DMS53 treated with DMSO at 0.1 percent for 48 hours (cell line): ENCODE measurements around the gene ARMC5.
"Not testable (repeated sequence)": the region's sequence is repeated elsewhere in the genome, so short reads cannot be mapped to it uniquely, and the experiment has no call there.

Experiments used
- DNase-seq: peaks from one replicate; lab custom pipeline; 2025; ENCODE audit not compliant: unreplicated experiment; lab: John Stamatoyannopoulos, UW

ARMC5 gene

DNA sequence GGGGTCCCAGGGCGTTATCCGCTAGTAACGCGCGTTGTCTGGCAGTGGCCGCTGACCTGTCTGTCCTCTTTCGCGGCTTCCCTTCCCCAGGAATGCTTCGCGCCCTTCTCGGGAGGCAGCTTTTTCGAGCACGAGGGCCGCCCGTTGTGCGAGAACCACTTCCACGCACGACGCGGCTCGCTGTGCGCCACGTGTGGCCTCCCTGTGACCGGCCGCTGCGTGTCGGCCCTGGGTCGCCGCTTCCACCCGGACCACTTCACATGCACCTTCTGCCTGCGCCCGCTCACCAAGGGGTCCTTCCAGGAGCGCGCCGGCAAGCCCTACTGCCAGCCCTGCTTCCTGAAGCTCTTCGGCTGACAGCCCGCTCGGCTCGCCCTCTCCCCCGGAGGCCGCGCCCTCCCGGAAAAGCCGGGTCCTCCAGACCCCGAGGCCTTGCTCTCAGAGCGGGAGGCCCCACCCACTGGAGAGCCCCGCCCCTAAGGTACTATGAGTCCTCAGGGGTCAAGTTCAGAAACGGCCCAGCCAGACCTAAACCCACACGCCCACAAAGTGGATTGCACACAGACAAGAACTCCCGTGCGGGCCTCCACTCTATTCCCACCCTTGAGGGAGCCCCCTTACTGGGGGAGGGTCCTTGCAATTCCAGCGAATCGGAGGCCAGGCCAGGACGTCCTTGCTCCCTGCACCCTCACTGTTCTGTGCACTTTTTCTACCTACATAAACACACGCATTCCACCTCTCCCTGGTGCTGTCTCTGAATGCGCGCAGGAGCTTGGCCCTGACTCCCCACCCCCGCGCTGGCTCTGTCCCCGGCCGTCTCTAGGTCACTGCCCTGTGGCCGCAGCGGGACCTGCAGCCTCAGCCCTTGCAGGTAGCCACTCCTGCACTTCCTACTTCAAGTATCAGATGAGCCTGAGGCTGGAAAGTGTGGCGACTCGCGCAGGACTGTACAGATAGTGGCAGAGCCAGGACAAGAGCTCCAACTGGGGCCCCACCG, 18.2 kb downstream of the ARMC5 start:
- peak; percentile 54 for DNase-seq

DNA sequence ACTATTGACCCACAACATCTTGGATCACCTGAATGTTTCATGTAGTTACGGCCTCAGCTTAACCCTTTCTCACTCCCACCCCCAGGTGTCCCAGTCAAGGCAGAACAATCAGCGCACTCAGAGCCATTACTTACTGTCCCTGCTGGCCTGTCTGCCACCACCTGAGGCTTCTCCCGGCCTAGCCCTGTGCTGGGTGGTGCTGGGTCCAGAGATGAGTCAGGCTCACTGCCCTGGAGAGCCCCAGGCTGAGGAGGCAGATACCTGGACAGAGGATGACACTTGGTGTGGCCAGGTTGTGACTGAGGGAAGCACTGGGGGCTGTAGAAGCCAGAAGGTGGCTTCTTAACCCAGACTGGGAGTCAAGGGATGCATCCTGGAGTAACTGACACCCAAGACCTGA, 19.7 kb downstream of the ARMC5 start:
- DNase-seq = no peak

DNA sequence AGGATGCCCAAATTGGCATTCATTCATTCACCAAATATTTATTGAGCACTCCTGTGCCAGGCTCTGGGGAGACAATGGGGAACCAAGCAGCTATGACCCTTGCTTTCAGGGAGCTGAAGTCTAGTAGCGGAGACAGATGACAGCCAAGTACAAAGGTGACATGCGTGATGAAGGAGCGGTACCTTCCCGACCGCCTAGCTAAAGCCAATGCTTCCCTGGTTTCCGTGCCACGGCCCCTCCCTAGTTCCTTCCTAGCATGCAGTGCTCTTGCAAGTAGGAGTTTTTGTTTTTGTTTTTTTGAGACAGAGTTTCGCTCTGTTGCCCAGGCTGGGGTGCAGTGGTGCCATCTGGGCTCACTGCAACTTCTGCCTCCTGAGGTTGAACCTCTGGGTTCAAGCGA, 20.4 kb downstream of the ARMC5 start:
- no peak for DNase-seq

DNA sequence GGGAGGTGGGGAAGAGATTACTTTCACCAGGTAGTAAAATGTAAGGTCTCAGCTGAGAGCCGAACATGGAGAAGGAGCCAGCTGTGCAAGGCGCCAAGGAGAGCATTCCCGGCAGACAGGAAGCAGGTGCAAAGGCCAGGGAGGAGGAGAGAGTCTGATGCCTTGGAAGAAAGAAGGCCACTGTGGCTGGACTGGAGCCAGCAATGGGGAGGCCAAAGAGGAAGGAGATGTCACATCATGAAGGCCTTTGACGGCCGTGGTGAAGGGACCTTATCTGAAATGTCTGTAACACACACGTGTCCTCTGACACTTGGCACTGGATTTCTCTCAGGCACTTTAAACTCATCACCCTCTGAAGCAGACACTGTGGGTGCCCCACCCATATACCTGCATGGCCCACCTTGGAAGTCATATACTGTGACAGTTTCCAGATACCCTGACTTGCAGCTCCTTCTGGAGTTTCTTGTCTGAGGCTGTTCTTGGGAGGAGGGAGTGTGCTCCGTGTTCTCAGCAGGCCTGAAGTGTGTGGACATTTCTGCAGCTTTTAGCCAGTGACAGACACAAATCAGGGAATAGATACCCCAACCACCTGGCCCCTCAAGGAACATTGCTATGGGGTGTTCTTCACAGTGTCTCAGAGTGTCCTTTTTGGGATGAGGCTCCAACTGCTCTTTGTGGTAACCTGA, 21.7 kb downstream of the ARMC5 start:
- no peak for DNase-seq

DNA sequence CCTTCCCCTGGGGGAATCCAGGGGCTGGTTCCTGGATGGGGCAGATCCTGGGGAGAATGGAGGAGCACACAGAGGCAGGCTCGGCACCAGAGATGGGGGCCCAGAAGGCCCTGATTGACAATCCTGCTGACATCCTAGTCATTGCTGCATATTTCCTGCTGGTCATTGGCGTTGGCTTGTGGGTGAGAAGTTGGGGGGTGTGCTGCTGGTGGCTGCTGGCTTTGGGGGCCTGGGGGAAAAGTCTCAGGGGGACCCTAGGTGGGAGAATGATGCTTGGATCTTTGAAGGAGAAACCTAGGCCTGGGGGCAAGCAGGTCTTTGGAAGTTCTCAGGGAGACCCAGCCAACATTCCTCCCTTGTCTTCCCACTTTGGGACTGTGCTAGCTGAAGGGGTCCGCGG, 23.8 kb downstream of the ARMC5 start, which contains the start of gene SLC5A2:
Gene SLC5A2 (plus strand): TSS at position 43 of the 400 bp plus-strand sequence. CDS start 14 bp downstream, at position 57.
- no peak for DNase-seq

DNA sequence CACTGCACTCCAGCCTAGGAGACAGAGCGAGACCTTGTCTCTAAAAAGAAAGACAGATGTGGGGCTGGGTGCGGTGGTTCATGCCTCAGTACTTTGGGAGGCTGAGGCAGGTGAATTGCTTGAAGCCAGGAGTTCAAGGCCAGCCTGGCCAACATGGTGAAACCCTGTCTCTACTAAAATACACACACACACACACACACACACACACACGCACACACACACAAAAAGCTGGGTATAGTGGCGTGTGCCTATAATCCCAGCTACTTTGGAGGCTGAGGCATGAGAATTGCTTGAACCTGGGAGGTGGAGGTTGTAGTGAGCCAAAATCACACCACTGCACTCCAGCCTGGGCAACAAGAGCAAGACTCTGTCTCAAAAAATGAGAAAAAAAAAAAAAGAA, 24.7 kb downstream of the ARMC5 start:
- DNase-seq = not testable (repeated sequence)

DNA sequence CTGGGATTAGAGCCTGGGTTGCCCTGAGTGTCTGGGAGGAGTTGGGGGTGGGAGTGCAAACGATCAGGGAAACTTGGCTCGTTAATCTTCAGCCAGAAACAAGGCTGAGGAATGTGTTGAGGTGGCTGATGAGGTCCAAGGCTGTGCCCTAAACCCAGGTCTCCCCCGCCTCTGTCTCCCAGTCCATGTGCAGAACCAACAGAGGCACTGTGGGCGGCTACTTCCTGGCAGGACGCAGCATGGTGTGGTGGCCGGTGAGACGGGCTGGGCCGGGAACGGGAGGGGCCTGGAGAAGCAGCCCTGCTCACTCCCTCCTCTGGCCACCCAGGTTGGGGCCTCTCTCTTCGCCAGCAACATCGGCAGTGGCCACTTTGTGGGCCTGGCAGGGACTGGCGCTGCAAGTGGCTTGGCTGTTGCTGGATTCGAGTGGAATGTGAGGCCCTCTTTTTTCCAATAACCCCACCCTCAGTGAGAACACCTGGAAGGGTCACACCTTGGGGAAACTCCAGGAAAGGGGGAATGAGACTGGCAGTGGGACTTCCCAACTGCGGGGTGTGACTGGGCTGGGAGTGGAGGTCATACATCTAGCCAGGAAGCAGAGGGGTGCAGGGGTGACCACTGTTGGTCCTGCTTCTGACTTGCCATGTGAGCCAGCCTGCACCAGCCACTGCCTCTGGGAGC, 25.3 kb downstream of the ARMC5 start:
- no peak for DNase-seq

DNA sequence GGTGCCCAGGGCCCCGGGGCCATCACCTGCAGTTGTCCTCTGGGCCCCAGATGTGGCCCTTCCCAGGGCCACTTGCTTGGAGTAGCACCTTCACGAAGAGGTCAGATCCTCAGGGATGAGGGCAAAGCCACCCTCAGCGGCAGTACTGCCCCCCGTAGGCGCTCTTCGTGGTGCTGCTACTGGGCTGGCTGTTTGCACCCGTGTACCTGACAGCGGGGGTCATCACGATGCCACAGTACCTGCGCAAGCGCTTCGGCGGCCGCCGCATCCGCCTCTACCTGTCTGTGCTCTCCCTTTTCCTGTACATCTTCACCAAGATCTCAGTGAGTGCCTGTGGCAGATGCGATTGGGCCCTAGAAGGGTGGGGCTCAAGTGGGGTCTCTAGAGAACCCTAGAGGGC, 26.3 kb downstream of the ARMC5 start:
- no peak for DNase-seq

DNA sequence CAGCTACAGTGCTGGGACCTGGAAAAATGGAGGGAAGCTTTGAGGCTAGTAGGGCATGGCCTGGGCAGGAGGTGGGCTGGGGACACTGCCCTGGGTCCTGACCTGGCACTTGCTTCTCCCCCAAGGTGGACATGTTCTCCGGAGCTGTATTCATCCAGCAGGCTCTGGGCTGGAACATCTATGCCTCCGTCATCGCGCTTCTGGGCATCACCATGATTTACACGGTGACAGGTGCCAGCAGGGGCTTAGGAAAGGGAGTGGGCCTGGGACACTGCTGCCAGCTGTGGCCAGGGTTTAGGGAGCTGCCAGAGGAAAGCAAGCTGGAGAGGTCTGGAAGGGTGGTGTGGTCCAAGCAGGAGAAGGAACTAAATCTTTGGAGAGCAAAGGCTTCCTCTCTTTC, 26.7 kb downstream of the ARMC5 start:
- no peak for DNase-seq

DNA sequence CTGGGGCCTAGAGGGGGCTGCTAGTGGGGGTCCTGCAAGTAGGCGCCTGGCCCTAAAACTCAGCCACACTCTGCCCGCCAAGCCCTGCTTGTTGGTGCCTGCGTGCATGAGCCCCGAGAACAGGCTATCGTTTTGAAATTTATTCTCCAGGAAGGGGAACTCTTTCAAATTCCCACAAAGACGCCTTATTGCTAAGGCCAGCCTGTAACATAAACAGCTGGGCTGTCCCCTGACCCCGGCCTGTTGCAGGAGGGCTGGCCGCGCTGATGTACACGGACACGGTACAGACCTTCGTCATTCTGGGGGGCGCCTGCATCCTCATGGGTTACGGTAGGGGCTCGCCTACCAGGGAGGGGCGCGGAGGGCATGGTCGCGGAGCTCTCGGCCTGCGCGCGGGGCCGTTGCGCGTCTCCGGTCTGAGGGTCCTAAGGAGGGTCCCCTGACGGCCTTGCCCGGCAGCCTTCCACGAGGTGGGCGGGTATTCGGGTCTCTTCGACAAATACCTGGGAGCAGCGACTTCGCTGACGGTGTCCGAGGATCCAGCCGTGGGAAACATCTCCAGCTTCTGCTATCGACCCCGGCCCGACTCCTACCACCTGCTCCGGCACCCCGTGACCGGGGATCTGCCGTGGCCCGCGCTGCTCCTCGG, 27.9 kb downstream of the ARMC5 start:
- DNase-seq = no peak

DNA sequence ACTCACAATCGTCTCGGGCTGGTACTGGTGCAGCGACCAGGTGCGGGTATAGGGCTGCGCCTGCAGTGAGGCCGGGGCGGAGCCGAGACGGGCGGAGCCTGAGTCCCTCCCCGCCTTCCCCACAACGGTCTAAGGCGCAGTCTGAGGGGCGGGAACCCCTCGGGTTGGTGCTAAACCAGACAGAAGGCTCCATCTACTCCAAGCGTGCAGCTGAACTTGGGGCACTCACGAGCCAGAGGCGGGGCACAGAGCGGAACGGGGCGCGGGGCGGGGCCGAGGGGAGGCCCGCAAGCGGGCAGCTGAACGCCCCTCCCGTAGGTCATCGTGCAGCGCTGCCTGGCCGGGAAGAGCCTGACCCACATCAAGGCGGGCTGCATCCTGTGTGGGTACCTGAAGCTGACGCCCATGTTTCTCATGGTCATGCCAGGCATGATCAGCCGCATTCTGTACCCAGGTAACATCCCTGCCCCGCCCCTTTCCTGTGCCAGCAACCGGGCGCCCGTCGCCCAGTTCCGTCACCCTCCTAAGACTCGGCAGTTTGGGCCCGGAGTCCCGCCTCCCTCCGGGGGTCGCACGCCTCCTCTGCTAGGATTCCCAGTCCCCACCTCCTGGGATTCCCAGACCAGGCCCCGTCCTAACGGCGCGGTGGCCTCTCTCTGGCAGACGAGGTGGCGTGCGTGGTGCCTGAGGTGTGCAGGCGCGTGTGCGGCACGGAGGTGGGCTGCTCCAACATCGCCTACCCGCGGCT, 28.6 kb downstream of the ARMC5 start:
- DNase-seq = peak; percentile 25

DNA sequence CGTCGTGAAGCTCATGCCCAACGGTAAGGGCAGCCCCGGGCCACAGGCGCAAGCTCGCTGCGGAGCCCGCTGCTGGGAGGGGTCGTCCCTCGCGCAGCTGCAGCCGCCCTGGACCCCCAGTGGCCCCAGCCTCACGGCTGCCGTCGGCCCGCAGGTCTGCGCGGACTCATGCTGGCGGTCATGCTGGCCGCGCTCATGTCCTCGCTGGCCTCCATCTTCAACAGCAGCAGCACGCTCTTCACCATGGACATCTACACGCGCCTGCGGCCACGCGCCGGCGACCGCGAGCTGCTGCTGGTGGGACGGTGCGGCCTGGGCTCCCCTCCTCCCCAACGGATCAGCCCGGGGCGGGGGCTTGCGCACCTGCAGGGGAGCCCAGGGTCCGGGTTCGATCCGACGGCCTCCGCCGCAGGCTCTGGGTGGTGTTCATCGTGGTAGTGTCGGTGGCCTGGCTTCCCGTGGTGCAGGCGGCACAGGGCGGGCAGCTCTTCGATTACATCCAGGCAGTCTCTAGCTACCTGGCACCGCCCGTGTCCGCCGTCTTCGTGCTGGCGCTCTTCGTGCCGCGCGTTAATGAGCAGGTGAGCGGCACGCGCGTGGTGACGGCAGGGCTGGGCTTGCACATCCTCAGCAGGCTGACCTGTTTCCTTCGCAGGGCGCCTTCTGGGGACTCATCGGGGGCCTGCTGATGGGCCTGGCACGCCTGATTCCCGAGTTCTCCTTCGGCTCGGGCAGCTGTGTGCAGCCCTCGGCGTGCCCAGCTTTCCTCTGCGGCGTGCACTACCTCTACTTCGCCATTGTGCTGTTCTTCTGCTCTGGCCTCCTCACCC, 29.4 kb downstream of the ARMC5 start:
- DNase-seq = no peak

DNA sequence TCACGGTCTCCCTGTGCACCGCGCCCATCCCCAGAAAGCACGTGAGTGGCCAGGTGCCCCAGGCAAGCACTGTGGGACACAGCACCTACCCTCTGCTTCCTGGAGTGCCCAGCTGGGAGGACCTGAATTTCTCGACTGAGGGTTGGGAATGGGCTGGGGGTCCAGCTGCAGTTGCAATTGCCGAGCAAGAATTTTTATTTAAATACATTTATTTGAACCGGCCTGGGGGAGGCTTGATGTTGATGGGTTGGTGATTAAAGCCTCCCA, 29.9 kb downstream of the ARMC5 start:
- DNase-seq = no peak

DNA sequence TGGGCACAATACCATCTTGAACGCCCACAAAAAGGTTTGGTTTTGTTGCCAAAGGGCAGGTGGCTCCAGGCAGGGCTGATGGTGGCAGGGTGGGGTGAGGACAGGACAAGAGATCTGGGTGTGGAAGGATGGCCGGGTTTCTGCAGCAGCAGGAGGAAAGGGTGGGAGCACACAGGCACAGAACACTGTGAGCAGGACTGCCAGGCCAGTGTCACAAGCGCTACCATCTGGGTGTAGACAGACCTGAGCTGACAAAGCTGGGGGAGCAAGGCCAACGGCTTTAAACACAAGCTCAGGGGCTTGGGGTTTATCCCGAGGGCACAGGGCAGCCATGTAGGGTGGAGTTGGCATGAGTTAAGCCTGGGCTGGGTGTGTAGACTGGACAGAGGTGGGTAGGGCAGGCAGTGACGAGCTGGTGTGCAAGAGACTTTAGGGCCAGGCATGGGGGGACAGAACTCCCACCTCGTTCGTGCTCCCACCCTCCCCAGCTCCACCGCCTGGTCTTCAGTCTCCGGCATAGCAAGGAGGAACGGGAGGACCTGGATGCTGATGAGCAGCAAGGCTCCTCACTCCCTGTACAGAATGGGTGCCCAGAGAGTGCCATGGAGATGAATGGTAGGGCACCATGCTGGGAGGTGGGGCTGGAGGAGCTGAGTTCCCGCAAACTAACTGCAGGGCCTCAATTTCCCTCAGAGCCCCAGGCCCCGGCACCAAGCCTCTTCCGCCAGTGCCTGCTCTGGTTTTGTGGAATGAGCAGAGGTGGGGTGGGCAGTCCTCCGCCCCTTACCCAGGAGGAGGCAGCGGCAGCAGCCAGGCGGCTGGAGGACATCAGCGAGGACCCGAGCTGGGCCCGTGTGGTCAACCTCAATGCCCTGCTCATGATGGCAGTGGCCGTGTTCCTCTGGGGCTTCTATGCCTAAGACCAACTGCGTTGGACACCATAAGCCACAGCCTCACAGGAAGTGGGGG, 30.6 kb downstream of the ARMC5 start:
- no peak for DNase-seq

DNA sequence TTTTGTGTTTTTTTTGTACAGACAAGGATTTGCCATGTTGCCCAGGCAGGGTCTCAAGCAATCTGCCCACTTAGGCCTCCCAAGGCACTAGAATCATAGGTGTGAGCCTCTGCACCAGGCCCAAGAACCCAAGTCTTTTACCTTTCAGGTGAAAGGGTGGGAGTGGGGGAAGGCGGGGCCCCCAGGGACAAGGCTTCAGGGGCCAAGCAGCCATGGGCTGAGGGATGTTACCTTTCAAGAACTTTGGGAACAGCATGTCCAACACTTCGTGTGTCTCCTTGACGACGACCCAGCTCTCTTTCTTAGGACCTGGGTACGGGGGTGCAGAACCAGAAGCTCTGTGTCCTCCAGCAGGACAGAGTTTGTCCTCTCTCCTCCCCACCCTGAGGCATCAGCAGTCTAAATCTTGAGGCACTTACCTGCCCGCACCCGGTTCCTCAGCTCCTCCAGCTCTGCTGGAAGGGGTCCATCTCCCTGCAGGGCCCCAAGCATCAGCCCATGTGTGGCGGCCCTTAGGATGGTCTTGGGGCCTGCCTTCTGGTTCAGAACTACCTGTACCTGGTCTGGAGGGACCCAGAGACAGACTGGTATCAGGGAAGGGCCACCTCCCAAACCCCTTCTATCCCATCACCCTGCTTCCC, 32.6 kb downstream of the ARMC5 start:
- no peak for DNase-seq

DNA sequence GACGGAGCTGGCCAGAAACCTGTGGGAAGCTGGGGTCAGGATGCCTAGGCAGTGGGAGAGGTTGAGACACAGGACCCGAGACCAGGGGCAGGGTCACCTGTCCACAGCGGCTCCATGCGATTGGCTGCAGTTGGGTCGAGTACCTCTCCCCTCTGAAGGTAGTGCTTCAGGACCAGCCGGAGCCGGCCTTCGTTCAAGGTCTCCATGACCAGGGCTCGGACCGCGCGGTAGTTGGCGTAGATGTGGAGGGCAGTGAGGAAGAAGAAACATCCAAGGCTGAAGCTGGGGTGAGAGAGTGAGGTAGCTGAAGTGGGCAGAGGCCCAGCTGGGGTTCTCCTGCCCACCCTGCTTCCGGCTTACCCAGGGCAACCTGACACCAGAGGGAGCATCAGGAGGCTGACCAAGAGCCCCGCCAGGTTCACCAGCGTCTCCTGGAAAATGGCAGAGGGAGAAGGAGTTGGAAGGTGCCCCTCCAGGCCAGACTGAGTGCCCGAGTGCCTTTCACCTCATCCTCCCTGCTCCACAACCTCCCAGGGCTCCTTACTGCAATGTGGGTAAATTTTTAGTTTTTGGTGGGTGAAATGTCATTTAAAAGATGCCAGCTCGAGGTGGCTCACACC, 34.3 kb downstream of the ARMC5 start:
- no peak for DNase-seq

DNA sequence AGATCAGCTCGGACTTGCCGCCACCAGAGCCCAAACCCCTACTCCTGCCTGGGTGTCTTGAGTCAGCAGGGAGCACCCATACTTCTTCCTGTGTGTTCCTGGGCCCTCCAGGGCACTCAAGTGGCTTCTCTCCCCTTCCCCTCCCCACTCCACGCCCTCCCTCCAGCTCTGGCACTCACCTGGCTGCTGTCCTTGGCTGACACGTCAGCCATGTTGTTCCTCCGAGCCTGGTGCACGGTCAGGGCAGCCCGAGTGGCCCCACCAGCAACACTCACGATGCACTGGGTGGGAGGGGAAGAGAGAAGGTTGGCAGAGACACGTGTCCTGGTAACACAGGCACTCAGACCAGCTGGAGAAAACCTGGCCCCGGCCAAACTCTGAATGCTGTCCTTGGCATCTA, 37.4 kb downstream of the ARMC5 start:
- no peak for DNase-seq

DNA sequence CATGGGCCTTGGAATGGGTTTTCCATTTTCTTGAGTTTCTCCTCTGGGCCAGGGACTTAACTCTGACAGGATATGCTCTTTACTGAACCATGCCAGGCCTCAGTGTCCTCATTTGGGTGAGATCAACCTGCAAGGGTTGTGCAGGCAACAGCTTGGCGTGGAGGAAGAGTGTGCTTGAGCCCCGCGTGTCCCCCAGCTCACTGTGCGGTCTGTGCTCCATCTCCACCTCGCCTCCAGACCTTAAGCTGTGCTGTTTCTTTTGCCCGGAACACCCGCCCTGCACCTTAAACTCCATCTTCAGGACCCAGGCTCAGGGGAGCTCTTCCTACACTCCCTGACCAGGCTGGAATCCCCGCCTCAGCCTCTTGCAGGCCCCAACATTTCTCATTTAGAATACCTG, 39.2 kb downstream of the ARMC5 start:
- DNase-seq = no peak
